OCI-LY3 (cell line): ENCODE results near the gene SRC.
"Not testable (repeated sequence)": the region's sequence is repeated elsewhere in the genome, so short reads cannot be mapped to it uniquely, and the experiment has no call there.

Source experiments
- H2AFZ ChIP-seq: fragments of 200-600, 300-600 bp; shearing (Covaris generic); 2 replicates; pipeline ENCODE4 v1.6.0; 2014; ENCODE audit warnings: antibody characterized with exemption, low read depth, low read length
- H3K27ac ChIP-seq: fragments of 200-600, 300-600 bp; sonication (generic); 2 replicates; pipeline ENCODE4 v1.5.1; 2014; ENCODE audit warnings: mild to moderate bottlenecking, low read length, moderate library complexity, mixed read lengths
- H3K27me3 ChIP-seq: fragments of 200-600, 300-600 bp; sonication (generic); 2 replicates; pipeline ENCODE4 v1.6.1; 2014; ENCODE audit warnings: low read depth, low read length, mixed read lengths
- H3K36me3 ChIP-seq: fragments of 200-600, 300-600 bp; sonication (generic); replicated peaks from 2 replicates; pipeline ENCODE3; 2014; ENCODE audit warnings: low read depth, low read length, mixed read lengths
- H3K4me1 ChIP-seq: fragments of 300-600, 200-600 bp; sonication (generic); 2 replicates; pipeline ENCODE4 v1.6.1; 2014; ENCODE audit warnings: low read length, mixed read lengths
- H3K4me2 ChIP-seq: fragments of 200-600, 300-600 bp; sonication (generic); 2 replicates; pipeline ENCODE4 v1.6.1; 2014; ENCODE audit warnings: low read length, mixed read lengths
- H3K4me3 ChIP-seq: fragments of 300-600, 200-600 bp; sonication (generic); 2 replicates; pipeline ENCODE4 v1.5.1; 2014; ENCODE audit warnings: antibody characterized with exemption, mild to moderate bottlenecking, low read length, moderate library complexity
- H3K79me2 ChIP-seq: fragments of 300-600, 200-600 bp; shearing (Covaris generic); 2 replicates; pipeline ENCODE4 v1.6.1; 2014; ENCODE audit warnings: mild to moderate bottlenecking, low read length, mixed read lengths
- H3K9ac ChIP-seq: fragments of 300-600, 200-600 bp; shearing (Covaris generic); 2 replicates; pipeline ENCODE4 v1.6.0; 2014; ENCODE audit warnings: mild to moderate bottlenecking, low read length, moderate library complexity
- H3K9me3 ChIP-seq: fragments of 200-600, 300-600 bp; shearing (Covaris generic); 2 replicates; pipeline ENCODE4 v1.6.1; 2014; ENCODE audit warnings: low read length, mixed read lengths; ENCODE audit not compliant: insufficient read depth
- H4K20me1 ChIP-seq: fragments of 200-600, 300-600 bp; sonication (generic); 2 replicates; pipeline ENCODE4 v1.6.1; 2016; ENCODE audit warnings: low read length, mixed read lengths; ENCODE audit not compliant: insufficient read depth
- EZH2phosphoT487 ChIP-seq: fragments of 200-600 bp; shearing (Covaris generic); IDR thresholded peaks from 2 replicates; pipeline ENCODE4 v1.6.1; 2018; ENCODE audit warnings: antibody characterized with exemption, mixed run types, low read depth
- TF ChIP-seq, protein P1 (sequence below): fragments of 200-600, 300-600 bp; sonication (generic); IDR thresholded peaks from 2 replicates; pipeline ENCODE4 v1.5.1; 2014; ENCODE audit warnings: antibody characterized with exemption, low read length, low read depth

Gene SRC

DNA sequence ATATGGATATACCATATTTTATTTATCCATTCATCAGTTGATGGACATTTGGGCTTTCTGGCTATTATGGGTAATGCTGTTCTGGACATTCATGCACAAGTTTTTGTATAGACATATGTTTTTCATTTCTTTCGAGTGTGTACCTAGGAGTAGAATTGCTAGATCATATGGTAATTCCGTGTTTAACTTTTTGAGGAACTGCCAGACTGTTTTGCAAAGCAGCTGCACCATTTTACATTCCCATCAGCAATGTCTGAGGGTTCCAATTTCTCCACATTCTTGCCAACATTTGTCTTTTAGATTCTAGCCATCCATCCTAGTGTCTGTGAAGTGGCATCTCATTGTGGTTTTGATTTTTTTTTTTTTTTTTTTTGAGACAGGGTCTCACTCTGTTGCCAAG is 20.8 kb downstream of the SRC start:
- H3K9me3 ChIP-seq: no peaks in the 10 kb centered on the region
- H3K9ac ChIP-seq: peak overlapping the region; percentile 12; the same call in 1 of the 2 replicates
- no peak for TF ChIP-seq EZH2phosphoT487
- TF ChIP-seq, protein P1, sequence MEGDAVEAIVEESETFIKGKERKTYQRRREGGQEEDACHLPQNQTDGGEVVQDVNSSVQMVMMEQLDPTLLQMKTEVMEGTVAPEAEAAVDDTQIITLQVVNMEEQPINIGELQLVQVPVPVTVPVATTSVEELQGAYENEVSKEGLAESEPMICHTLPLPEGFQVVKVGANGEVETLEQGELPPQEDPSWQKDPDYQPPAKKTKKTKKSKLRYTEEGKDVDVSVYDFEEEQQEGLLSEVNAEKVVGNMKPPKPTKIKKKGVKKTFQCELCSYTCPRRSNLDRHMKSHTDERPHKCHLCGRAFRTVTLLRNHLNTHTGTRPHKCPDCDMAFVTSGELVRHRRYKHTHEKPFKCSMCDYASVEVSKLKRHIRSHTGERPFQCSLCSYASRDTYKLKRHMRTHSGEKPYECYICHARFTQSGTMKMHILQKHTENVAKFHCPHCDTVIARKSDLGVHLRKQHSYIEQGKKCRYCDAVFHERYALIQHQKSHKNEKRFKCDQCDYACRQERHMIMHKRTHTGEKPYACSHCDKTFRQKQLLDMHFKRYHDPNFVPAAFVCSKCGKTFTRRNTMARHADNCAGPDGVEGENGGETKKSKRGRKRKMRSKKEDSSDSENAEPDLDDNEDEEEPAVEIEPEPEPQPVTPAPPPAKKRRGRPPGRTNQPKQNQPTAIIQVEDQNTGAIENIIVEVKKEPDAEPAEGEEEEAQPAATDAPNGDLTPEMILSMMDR: no peak
- H4K20me1 ChIP-seq: peaks cover 34% of the 10 kb centered on the region
- no peak overlapping the region for H2AFZ ChIP-seq
- peak overlapping the region; percentile 87 for H3K27ac ChIP-seq
- H3K27me3 ChIP-seq: no peaks in the 10 kb centered on the region
- H3K4me2 ChIP-seq: peak overlapping the region; percentile 40
- H3K4me3 ChIP-seq: peak overlapping the region; percentile 25; the same call in 1 of the 2 replicates
- H3K79me2 ChIP-seq: peaks cover 87% of the 10 kb centered on the region
- H3K4me1 ChIP-seq: peaks cover 62% of the 10 kb centered on the region
- H3K36me3 ChIP-seq: peaks cover 56% of the 10 kb centered on the region

- H3K4me2 ChIP-seq: no peak overlapping the region
- H3K9me3 ChIP-seq: no peaks in the 10 kb centered on the region
- H3K4me1 ChIP-seq: peaks cover 59% of the 10 kb centered on the region
- no peak overlapping the region for H3K9ac ChIP-seq
- peaks cover 84% of the 10 kb centered on the region for H3K79me2 ChIP-seq
- peaks cover 11% of the 10 kb centered on the region for H4K20me1 ChIP-seq
- TF ChIP-seq EZH2phosphoT487: no peak
- TF ChIP-seq, protein P1: no peak
- H3K27me3 ChIP-seq: no peaks in the 10 kb centered on the region
- no peak overlapping the region for H3K27ac ChIP-seq
- peaks cover 72% of the 10 kb centered on the region for H3K36me3 ChIP-seq
- no peak overlapping the region for H2AFZ ChIP-seq
- H3K4me3 ChIP-seq: no peak overlapping the region
Measured at GRCh38 chr20:37369846-37370245, 23.9 kb downstream of the SRC start.

- H3K4me1 ChIP-seq: peaks cover 56% of the 10 kb centered on the region
- H3K27me3 ChIP-seq, H2AFZ ChIP-seq, H3K9ac ChIP-seq, H3K9me3 ChIP-seq, H3K4me3 ChIP-seq: not testable (repeated sequence)
- H3K27ac ChIP-seq: peak overlapping the region; percentile 24; the same call in 1 of the 2 replicates
- peaks cover 70% of the 10 kb centered on the region for H3K36me3 ChIP-seq
- peaks cover 89% of the 10 kb centered on the region for H3K79me2 ChIP-seq
- H3K4me2 ChIP-seq: peak overlapping the region; percentile 27
- peaks cover 21% of the 10 kb centered on the region for H4K20me1 ChIP-seq
Measured at GRCh38 chr20:37371845-37372244, 25.9 kb downstream of the SRC start.

GRCh38 chr20:37372441-37372840 is 26.5 kb downstream of the SRC start:
- Histone ChIP-seq H3K9me3 (no peaks in the 10 kb centered on the region), H3K4me1 (peaks cover 56% of the 10 kb centered on the region)

More at GRCh38 chr20:37372441-37372840, 26.5 kb downstream of the SRC start:
- Histone ChIP-seq H3K36me3 (peaks cover 67% of the 10 kb centered on the region), H3K9ac (no peak overlapping the region), H4K20me1 (peaks cover 27% of the 10 kb centered on the region), H3K79me2 (peaks cover 89% of the 10 kb centered on the region), H2AFZ (no peak overlapping the region), H3K27me3 (no peaks in the 10 kb centered on the region), H3K4me2 (no peak overlapping the region), H3K27ac (no peak overlapping the region; the same call in 1 of the 2 replicates), H3K4me3 (no peak overlapping the region)
- TF ChIP-seq, protein P1: no peak
- TF ChIP-seq EZH2phosphoT487: no peak
